HG03175 (cell line): ENCODE results near the gene DIP2C.
"Not testable (repeated sequence)": the region's sequence is repeated elsewhere in the genome, so short reads cannot be mapped to it uniquely, and the experiment has no call there.

Source experiments
- ATAC-seq: cut with Tn5 transposase; IDR thresholded peaks from one replicate; pipeline ENCODE4 v1.9.1; 2021; ENCODE audit warnings: mild to moderate bottlenecking, moderate library complexity; ENCODE audit not compliant: unreplicated experiment

The DIP2C gene

GRCh38 chr10:584497-585290 lies 104.8 kb downstream of the DIP2C start:
- not testable (repeated sequence) for ATAC-seq

GRCh38 chr10:583433-583832 lies 106.0 kb downstream of the DIP2C start:
- ATAC-seq = no peak

DNA sequence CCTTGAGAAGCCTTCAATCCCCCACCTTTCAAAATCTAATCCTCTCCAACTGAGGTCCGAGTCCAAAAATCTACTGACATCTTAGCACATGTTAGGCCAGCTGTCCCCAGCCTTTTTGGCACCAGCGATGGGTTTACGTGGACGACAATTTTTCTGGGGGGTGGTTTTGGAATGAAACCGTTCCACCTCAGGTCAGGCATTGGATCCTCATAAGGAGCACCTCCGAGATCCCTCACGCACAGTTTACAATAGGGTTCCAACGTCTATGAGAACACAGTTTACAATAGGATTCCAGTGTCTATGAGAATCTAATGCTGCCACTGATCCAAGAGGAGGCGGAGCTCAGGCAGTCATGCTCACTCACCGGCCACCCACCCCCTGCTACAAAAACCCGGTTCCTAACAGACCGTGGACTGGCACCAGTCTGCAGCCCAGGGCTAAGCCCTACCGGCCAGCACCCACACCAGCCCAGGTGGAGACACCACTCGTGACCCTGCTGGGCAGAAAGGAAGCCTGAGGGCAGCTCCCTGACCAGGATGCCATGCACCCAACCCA lies 107.6 kb downstream of the DIP2C start:
- no peak for ATAC-seq

DNA sequence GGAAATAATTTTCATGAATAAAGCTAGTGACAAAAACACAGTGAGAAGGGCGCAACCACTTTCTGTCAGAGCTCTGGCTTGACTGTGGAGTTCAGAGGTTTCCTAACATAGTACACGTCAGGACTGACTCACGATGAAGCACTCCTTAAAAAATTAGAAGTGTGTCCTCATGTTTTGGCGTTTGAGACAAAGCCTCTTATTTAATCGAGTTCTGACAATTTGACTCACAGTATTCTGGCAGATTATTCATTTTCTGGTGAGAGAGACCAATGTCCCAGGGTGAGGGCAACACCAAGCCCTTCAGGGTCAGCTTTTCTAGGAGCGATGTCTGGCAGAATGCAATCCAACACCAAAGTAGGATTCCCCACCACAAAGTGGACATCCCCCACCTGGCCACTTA lies 108.7 kb downstream of the DIP2C start:
- no peak for ATAC-seq

- no peak for ATAC-seq
Observed at GRCh38 chr10:576130-576465, 113.4 kb downstream of the DIP2C start.

DNA sequence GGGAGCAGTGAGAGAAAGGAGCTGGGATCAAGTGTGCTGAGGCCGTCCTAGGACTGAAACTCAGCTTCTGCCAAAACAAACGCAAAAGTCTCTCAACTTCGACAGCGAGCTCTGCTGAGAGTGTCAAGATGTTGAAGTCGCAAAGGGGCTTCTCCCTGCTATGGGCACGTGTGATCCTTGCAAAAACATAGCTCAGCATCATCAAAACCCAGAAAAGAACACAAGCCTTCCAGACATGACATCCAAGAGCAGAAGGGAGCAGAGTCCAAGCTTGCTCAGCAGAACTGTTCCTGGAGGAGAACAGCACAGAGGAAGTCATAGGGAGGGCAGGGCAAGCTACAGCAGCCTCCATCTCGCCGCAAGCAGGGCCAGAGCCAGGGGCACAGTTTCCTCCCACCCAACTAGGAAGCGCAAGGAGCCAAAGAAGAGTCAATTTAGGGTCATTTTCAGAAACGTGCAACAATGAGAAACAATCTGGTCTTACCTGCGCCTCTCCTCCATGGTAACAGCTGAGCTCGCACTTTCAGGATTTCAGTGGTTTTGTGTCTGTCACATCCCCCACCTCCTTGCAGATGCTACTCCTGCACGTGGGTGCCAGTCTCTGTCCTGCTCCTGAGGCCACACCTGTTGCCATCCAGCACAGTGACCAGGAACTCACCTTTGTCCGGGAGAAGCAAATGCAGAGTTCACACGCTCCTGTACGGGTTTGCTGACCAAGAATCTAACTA lies 113.9 kb downstream of the DIP2C start:
- no peak for ATAC-seq

GRCh38 chr10:572696-573095 lies 116.8 kb downstream of the DIP2C start:
- ATAC-seq = no peak

DNA sequence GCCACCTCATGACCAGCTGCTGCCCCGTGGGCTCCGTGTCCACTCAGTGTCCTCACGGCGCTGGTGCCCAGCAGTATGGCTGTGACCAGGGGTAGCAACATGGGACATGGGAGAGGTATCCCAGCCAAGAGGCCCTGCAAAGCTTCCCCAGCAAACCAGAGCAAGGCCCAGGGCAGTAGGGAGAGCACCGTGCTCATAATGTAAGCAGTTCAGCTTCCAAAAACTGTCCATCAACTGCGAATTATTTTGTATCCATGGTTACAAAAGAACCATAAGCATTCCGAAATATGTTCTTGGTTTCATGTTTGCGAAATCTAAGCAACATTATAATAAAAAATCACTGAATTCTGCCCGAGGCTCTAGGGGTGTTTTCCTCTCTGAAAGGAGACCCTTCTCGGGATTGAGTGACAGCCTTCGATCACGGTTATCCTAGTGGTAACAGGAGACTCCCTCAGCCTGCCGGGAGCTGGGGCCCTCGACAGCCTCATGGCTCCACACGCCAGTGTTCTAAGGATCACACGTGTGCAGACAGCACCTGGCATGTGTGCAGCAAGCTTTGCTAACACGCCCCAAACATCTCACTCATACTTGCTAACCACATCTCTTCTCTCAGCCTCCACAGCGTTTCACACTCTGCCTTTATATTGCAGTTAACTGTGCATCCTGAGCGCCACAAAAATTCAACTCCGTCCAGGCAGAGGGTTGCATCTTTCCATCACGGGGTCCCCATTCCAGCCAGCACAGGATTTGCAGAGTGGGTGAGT lies 117.6 kb downstream of the DIP2C start:
- ATAC-seq = no peak

- no peak for ATAC-seq
Observed at GRCh38 chr10:571166-571565, 118.3 kb downstream of the DIP2C start.

- no peak for ATAC-seq
Observed at GRCh38 chr10:570628-571163, 118.8 kb downstream of the DIP2C start.

- ATAC-seq = no peak
Observed at GRCh38 chr10:569961-570627, 119.4 kb downstream of the DIP2C start.

DNA sequence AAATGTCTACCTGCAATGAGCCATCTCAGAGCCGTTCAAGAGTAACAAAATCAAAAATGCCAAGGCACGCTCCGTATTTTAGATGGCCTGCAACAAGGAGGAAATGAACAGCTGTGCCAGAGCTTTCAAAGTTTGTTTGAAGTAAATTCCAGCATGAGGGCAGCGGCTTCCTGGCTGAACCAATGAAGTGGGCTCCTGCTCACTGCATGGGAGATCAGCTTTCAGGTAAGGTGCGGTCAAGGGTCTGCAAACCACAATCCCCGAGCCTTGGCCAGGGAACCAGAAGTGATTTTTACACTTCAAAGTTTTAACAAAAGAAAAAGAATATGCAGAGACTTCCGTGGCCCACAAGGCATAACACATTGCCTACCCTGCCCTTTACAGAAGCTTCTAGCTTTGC lies 120.6 kb downstream of the DIP2C start:
- ATAC-seq = no peak

DNA sequence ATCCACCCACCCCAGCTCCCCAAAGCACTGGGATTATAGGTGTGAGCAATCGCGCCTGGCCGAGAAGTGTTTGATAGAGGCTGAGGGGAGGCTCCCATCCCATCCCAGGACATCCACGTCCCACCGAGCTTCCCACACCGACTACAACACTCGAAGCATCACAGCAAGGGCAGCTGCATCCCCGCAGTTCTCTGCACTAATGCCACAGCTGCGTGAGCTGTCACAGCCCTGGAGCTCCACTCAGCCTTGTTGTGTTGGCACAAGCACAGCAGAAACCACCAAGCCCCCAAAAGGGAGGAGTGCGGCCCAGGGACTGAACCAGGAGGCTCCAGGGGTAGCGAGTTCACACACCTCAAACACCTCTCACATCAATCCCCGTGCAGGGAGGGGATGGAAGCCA lies 121.6 kb downstream of the DIP2C start:
- no peak for ATAC-seq

GRCh38 chr10:566241-566885 lies 123.1 kb downstream of the DIP2C start:
- ATAC-seq = no peak

GRCh38 chr10:565676-566075 lies 123.8 kb downstream of the DIP2C start:
- no peak for ATAC-seq

GRCh38 chr10:565146-565545 lies 124.3 kb downstream of the DIP2C start:
- ATAC-seq = no peak

- ATAC-seq = no peak
Observed at GRCh38 chr10:563827-564226, 125.6 kb downstream of the DIP2C start.

DNA sequence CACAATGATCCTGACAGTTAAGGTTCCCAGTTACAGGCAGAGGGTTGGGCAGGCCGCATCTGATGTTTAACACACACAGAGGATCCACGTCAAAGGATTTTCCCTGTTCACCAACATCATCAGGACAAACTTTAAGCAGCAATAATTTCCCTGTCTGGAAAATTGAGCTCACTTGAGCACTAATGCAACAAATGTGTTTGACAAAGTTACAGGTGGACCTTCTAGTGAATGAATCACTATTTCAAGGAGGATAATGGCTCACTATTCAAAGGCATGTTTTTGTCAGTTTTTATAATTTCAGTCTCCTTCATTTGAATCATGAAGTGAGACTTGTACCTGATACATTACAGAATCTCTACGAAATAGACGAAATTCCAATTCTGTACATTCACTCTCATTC lies 127.3 kb downstream of the DIP2C start:
- no peak for ATAC-seq

GRCh38 chr10:561721-562120 lies 127.7 kb downstream of the DIP2C start:
- no peak for ATAC-seq

DNA sequence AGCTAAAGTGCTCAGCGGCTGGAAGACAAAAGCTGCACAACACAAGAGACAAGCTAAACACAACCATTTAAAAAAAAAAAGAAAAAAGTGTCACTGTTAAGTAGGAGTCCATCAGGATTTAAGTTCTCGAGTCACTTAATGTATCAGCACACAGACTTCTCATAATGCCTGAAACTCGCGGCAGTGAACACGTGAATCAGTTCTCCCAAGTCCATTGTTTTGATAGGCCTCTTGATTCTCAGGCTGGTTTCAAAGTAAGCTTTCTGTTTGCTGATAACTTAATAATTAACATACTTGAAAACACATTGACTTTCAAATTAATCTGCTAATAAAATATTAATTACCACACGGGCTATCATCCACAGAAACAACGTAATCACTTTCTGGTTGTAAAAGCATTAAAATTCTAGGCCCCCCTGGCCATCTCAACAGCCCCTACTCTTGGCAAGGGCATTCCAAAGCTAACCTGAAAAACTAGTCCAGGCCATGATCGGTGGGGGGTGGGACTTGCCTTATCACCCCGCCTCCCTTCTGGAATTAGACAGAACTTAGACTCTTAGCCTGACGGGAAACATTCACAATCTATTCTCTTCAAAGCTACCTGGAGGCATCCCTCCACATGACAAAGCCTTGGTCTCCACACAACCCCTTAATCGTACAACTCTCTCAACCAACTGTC lies 129.0 kb downstream of the DIP2C start:
- ATAC-seq = no peak
